SW 1271 (cell line): ENCODE measurements around the gene RBPJL.

Source experiments
- DNase-seq, 2 experiments: peaks; one replicate each; lab custom pipeline; 2025; lab: John Stamatoyannopoulos, UW

Gene RBPJL

GRCh38 chr20:45317826-45318225 lies 11.2 kb downstream of the RBPJL start:
- DNase-seq: no peak

GRCh38 chr20:45318386-45318939 lies 11.8 kb downstream of the RBPJL start:
- no peak for DNase-seq

GRCh38 chr20:45318948-45319347 lies 12.3 kb downstream of the RBPJL start:
- DNase-seq: no peak

- no peak for DNase-seq
Measured at GRCh38 chr20:45320948-45321595, 14.4 kb downstream of the RBPJL start.

- peak in 1 of 2 experiments; percentile 29 for DNase-seq
Measured at GRCh38 chr20:45322952-45323383, 16.3 kb downstream of the RBPJL start.

GRCh38 chr20:45323731-45324130 lies 17.1 kb downstream of the RBPJL start:
- no peak for DNase-seq

GRCh38 chr20:45325371-45325770 lies 18.7 kb downstream of the RBPJL start:
- no peak for DNase-seq

- no peak for DNase-seq
Measured at GRCh38 chr20:45328451-45328850, 21.8 kb downstream of the RBPJL start.

GRCh38 chr20:45329497-45330319 lies 23.1 kb downstream of the RBPJL start:
- DNase-seq: no peak

- no peak for DNase-seq
Measured at GRCh38 chr20:45330476-45330875, 23.8 kb downstream of the RBPJL start.

- DNase-seq: peak in 1 of 2 experiments; percentile 64
Measured at GRCh38 chr20:45336530-45337366, 30.1 kb downstream of the RBPJL start.

- DNase-seq: peak in 1 of 2 experiments; percentile 64
Measured at GRCh38 chr20:45337367-45338120, 30.9 kb downstream of the RBPJL start.

GRCh38 chr20:45338121-45339030 lies 31.7 kb downstream of the RBPJL start:
- no peak for DNase-seq

GRCh38 chr20:45339084-45339483 lies 32.4 kb downstream of the RBPJL start:
- no peak for DNase-seq

- no peak for DNase-seq
Measured at GRCh38 chr20:45339799-45340198, 33.2 kb downstream of the RBPJL start.

GRCh38 chr20:45340236-45340847 lies 33.7 kb downstream of the RBPJL start:
- DNase-seq: no peak

GRCh38 chr20:45340951-45341350 lies 34.3 kb downstream of the RBPJL start:
- no peak for DNase-seq

- DNase-seq: no peak
Measured at GRCh38 chr20:45341579-45341938, 34.9 kb downstream of the RBPJL start.

GRCh38 chr20:45341939-45342854 lies 35.6 kb downstream of the RBPJL start:
- DNase-seq: peak in 1 of 2 experiments; percentile 35
